DMS53 (cell line): Measurements from ENCODE around the gene ZFYVE16.
"Not testable (repeated sequence)": the region's sequence is repeated elsewhere in the genome, so short reads cannot be mapped to it uniquely, and the experiment has no call there.

Source experiments
- DNase-seq: peaks from one replicate; lab custom pipeline; 2025; lab: John Stamatoyannopoulos, UW

The ZFYVE16 gene

GRCh38 chr5:80411589-80412219 lies 3.8 kb downstream of the ZFYVE16 start:
- DNase-seq, result peak; percentile 74

- no peak for DNase-seq
These were observed 6.2 kb downstream of the ZFYVE16 start for GRCh38 chr5:80414113-80414512.

- no peak for DNase-seq
These were observed 10.1 kb downstream of the ZFYVE16 start for GRCh38 chr5:80417973-80418372.

GRCh38 chr5:80424365-80424764 lies 16.5 kb downstream of the ZFYVE16 start:
- DNase-seq, result not testable (repeated sequence)

GRCh38 chr5:80435476-80435875 lies 27.6 kb downstream of the ZFYVE16 start:
- no peak for DNase-seq

- DNase-seq, result no peak
These were observed 29.5 kb downstream of the ZFYVE16 start for GRCh38 chr5:80437326-80437725.

- DNase-seq, result no peak
These were observed 30.9 kb downstream of the ZFYVE16 start for GRCh38 chr5:80438739-80439138.

GRCh38 chr5:80439213-80439612 lies 31.3 kb downstream of the ZFYVE16 start:
- no peak for DNase-seq

- no peak for DNase-seq
These were observed 34.9 kb downstream of the ZFYVE16 start for GRCh38 chr5:80442742-80443141.

GRCh38 chr5:80453366-80453765 lies 45.5 kb downstream of the ZFYVE16 start:
- DNase-seq, result no peak

GRCh38 chr5:80463269-80463668 lies 55.4 kb downstream of the ZFYVE16 start:
- no peak for DNase-seq

GRCh38 chr5:80466669-80467485 lies 59.0 kb downstream of the ZFYVE16 start:
- DNase-seq, result no peak

GRCh38 chr5:80468131-80468530 lies 60.3 kb downstream of the ZFYVE16 start:
- no peak for DNase-seq

GRCh38 chr5:80470631-80471030 lies 62.8 kb downstream of the ZFYVE16 start:
- not testable (repeated sequence) for DNase-seq

GRCh38 chr5:80474929-80475328 lies 67.1 kb downstream of the ZFYVE16 start:
- DNase-seq, result no peak

GRCh38 chr5:80479713-80480112 lies 71.8 kb downstream of the ZFYVE16 start:
- no peak for DNase-seq

- no peak for DNase-seq
These were observed 72.5 kb downstream of the ZFYVE16 start for GRCh38 chr5:80480354-80480753.

- DNase-seq, result peak; percentile 82
These were observed 73.4 kb downstream of the ZFYVE16 start for GRCh38 chr5:80481019-80481893.

- no peak for DNase-seq
These were observed 74.7 kb downstream of the ZFYVE16 start for GRCh38 chr5:80482578-80482977.

GRCh38 chr5:80483636-80484232 lies 75.9 kb downstream of the ZFYVE16 start:
- no peak for DNase-seq

GRCh38 chr5:80487444-80487828 lies 79.6 kb downstream of the ZFYVE16 start:
- no peak for DNase-seq
